Endothelial cell of umbilical vein (primary cell): ENCODE data around the gene RBM39. TPM values are rescaled to one million over a fixed set of nuclear protein-coding genes. Genes with fewer than 3 reads are reported as not detected.

Experiments used
- BruUV-seq: library from RNA; stranded (reverse); fragments of 400-500 nt; replicated peaks from 2 replicates; lab custom pipeline; 2021; lab: Mats Ljungman, UMichigan
- CTCF ChIA-PET: fragments of 300-600, 350-600 bp; sonication (Branson Sonifier 250); formaldehyde crosslinking; loops from one replicate; lab custom pipeline; 2021; ENCODE audit warnings: antibody characterized with exemption, inconsistent platforms; lab: Charles Lee
- POLR2A ChIA-PET: fragments of 300-600, 350-600 bp; sonication (Branson Sonifier 250); formaldehyde crosslinking; loops from one replicate; lab custom pipeline; 2021; ENCODE audit warnings: antibody characterized with exemption, inconsistent platforms; lab: Charles Lee
- DNase-seq: peaks from one replicate; pipeline ENCODE4 v3.0.0-alpha.2; 2011; ENCODE audit warnings: low read depth, low spot score
- FAIRE-seq: peaks from 2 replicates; lab custom pipeline; 2011; peaks lifted over from hg19 to GRCh38; lab: Jason Lieb, UNC
- H2AFZ ChIP-seq: 2 replicates; pipeline ENCODE4 v1.6.0; 2012; ENCODE audit warnings: low read depth, low read length, control low read depth, inconsistent platforms
- H3K27ac ChIP-seq: 2 replicates; pipeline ENCODE4 v1.5.1; 2011; ENCODE audit warnings: low read depth, mild to moderate bottlenecking, control low read depth, low read length, moderate library complexity; ENCODE audit not compliant: insufficient read depth
- H3K27me3 ChIP-seq, 2 experiments: 2 replicates each; pipeline versions ENCODE4 v1.6.0 to v1.6.1; 2011; ENCODE audit warnings: low read length in 2 of 2, mixed read lengths in 1 of 2; ENCODE audit not compliant: control insufficient read depth in 2 of 2, insufficient read depth in 2 of 2
- H3K36me3 ChIP-seq, 2 experiments: 2 replicates in 1 of 2; 3 replicates in 1 of 2; pipeline ENCODE4 v1.5.1; 2011; ENCODE audit warnings: low read length in 2 of 2, mild to moderate bottlenecking in 1 of 2, moderate library complexity in 1 of 2; ENCODE audit not compliant: control insufficient read depth in 2 of 2, insufficient read depth in 2 of 2; ENCODE audit errors: extremely low read depth in 1 of 2
- H3K4me1 ChIP-seq: 3 replicates; pipeline ENCODE4 v1.5.1; 2011; ENCODE audit warnings: mild to moderate bottlenecking, low read length; ENCODE audit not compliant: control insufficient read depth, insufficient read depth; ENCODE audit errors: extremely low read depth
- H3K4me2 ChIP-seq: 2 replicates; pipeline ENCODE4 v1.6.1; 2011; ENCODE audit warnings: low read length, control low read depth, mixed read lengths; ENCODE audit not compliant: insufficient read depth
- H3K4me3 ChIP-seq, 3 experiments: fragments of 200-600 bp in 1 of 3; sonication (generic), shearing (Covaris generic) in 1 of 3; replicated peaks in 1 of 3; 2 replicates each; pipeline ENCODE4 v1.5.1; 2011 to 2016; ENCODE audit warnings: control low read depth in 3 of 3, low read length in 3 of 3, mild to moderate bottlenecking in 2 of 3, inconsistent platforms in 1 of 3, low read depth in 1 of 3, moderate library complexity in 1 of 3; ENCODE audit not compliant: insufficient read depth in 1 of 3
- H3K79me2 ChIP-seq: 2 replicates; pipeline ENCODE4 v1.6.0; 2012; ENCODE audit warnings: low read length, inconsistent platforms; ENCODE audit not compliant: control insufficient read depth, insufficient read depth
- H3K9ac ChIP-seq: replicated peaks from 2 replicates; pipeline ENCODE3; 2011; ENCODE audit warnings: low read length, control low read depth; ENCODE audit not compliant: insufficient read depth; ENCODE audit errors: extremely low read depth
- H3K9me1 ChIP-seq: replicated peaks from 3 replicates; pipeline ENCODE4 v1.6.0; 2011; ENCODE audit warnings: mild to moderate bottlenecking, low read length; ENCODE audit not compliant: control insufficient read depth, insufficient read depth; ENCODE audit errors: extremely low read depth
- H3K9me3 ChIP-seq: replicated peaks from 2 replicates; pipeline ENCODE4 v1.5.1; 2012; ENCODE audit warnings: low read length, inconsistent platforms; ENCODE audit not compliant: control insufficient read depth, insufficient read depth
- H4K20me1 ChIP-seq: replicated peaks from 2 replicates; pipeline ENCODE3; 2011; ENCODE audit warnings: mild to moderate bottlenecking, low read length; ENCODE audit not compliant: control insufficient read depth, insufficient read depth; ENCODE audit errors: extremely low read depth
- CTCF ChIP-seq, 2 donors: IDR thresholded peaks; 1 replicate in 1 of 2; 2 replicates in 1 of 2; pipeline ENCODE4 v1.5.1; 2011; ENCODE audit warnings: low read length in 2 of 2, mild to moderate bottlenecking in 2 of 2, moderate library complexity in 2 of 2, control low read depth in 1 of 2, inconsistent platforms in 1 of 2, low read depth in 1 of 2; ENCODE audit not compliant: insufficient read depth in 1 of 2; ENCODE audit errors: extremely low read depth in 1 of 2
- EZH2 ChIP-seq: IDR thresholded peaks from 2 replicates; pipeline ENCODE4 v1.6.1; 2012; ENCODE audit warnings: borderline replicate concordance, low read depth, mild to moderate bottlenecking, moderate library complexity, low read length, inconsistent platforms; ENCODE audit not compliant: severe bottlenecking
- FOS ChIP-seq: IDR thresholded peaks from 2 replicates; pipeline ENCODE4 v1.6.1; 2011; ENCODE audit warnings: mild to moderate bottlenecking, low read length, moderate library complexity, borderline replicate concordance; ENCODE audit not compliant: insufficient read depth
- GATA2 ChIP-seq: IDR thresholded peaks from 2 replicates; pipeline ENCODE4 v1.7.0; 2011; ENCODE audit warnings: low read depth, mild to moderate bottlenecking, moderate library complexity, mixed read lengths, low read length; ENCODE audit not compliant: insufficient read length, insufficient read depth
- JUN ChIP-seq: IDR thresholded peaks from 2 replicates; pipeline ENCODE4 v1.6.1; 2011; ENCODE audit warnings: borderline replicate concordance, low read depth; ENCODE audit not compliant: insufficient read length, insufficient read depth
- MAX ChIP-seq: IDR thresholded peaks from 2 replicates; pipeline ENCODE4 v1.6.1; 2011; ENCODE audit not compliant: insufficient read depth, insufficient read length
- MYC ChIP-seq: IDR thresholded peaks from one replicate; pipeline ENCODE4 v1.6.1; 2011; ENCODE audit warnings: mild to moderate bottlenecking, low read depth, low read length
- POLR2A ChIP-seq: IDR thresholded peaks from 2 replicates; pipeline ENCODE4 v1.6.1; 2012; ENCODE audit warnings: low read depth, mild to moderate bottlenecking, control low read depth, low read length
- POLR2AphosphoS5 ChIP-seq: IDR thresholded peaks from 2 replicates; pipeline ENCODE4 v1.6.1; 2012; ENCODE audit warnings: low read depth, mild to moderate bottlenecking, control low read depth, low read length, moderate library complexity; ENCODE audit not compliant: insufficient read depth
- dilution Hi-C: fragments of 300-500 bp; cut with MboI; formaldehyde crosslinking; loops from one replicate; pipeline ENCODE4 v1.15.0; 2019; ENCODE audit warnings: low sequenced_read_pairs; ENCODE audit not compliant: extremely low pct_ligation_motif_present
- intact Hi-C: fragments of 100-400 bp; cut with micrococcal nuclease; formaldehyde crosslinking; loops from one replicate; pipeline ENCODE4 v1.10.0; 2022
- polyA plus RNA-seq, 4 experiments: library from polyadenylated mRNA; depleted of rRNA in 3 of 4; stranded (reverse) in 3 of 4; unstranded in 1 of 4; fragments of >200 nt; gene quantifications; 2 replicates each; pipeline versions ENCODE4 v1.2.1 to v1.2.3, GENCODE V29; 2011 to 2012; ENCODE audit warnings: missing spikeins in 1 of 4
- total RNA-seq: library from RNA; stranded (reverse); gene quantifications from 2 replicates; pipeline ENCODE4 v1.2.3, GENCODE V29; 2021

Gene RBM39
- total and polyA plus RNA-seq, 2 donors (not counting 3 experiments of a cell fraction or from before 2014, with no cell fraction given) = 106 to 309 TPM

- Histone ChIP-seq H3K27me3 (no peaks in the 10 kb centered on the region), H3K27ac (no peak overlapping the region), H3K79me2 (peaks cover 85% of the 10 kb centered on the region), H3K4me1 (no peaks in the 10 kb centered on the region), H4K20me1 (peaks cover 8% of the 10 kb centered on the region), H3K4me3 (no peak overlapping the region), H3K9me1 (no peaks in the 10 kb centered on the region), H3K4me2 (no peak overlapping the region), H3K36me3 (peaks cover 57 to 61% of the 10 kb centered on the region in 2 experiments), H3K9ac (no peak overlapping the region), H2AFZ (no peak overlapping the region), H3K9me3 (no peaks in the 10 kb centered on the region)
- intact Hi-C loops (loop anchor here (2.0 kb wide), 1 partner anchor 14 kb away; no protein-coding TSS in a partner anchor), dilution Hi-C loops (no loop called here)
- no TSS peak for BruUV-seq
- TF ChIP-seq CTCF (IDR thresholded peaks at IDR 0.05; ENCODE audit: extremely low read depth in 1 of 2, insufficient read depth in 1 of 2, low read depth in 1 of 2, low read length in 2 of 2) = no peak
- no peak for TF ChIP-seq FOS
- no peak for TF ChIP-seq POLR2A
- no peak for TF ChIP-seq EZH2
- TF ChIP-seq GATA2 = no peak
- TF ChIP-seq POLR2AphosphoS5 = no peak
- TF ChIP-seq MAX = no peak
- TF ChIP-seq JUN = no peak
- no peak for TF ChIP-seq MYC
- POLR2A ChIA-PET = interaction anchor here (1.1 to 1.5 kb wide), 3 partner anchors 8 to 13 kb away, joined by 3 read pairs; no protein-coding TSS in a partner anchor
- CTCF ChIA-PET = interaction anchor here (1.0 to 1.2 kb wide), 3 partner anchors 15 to 22 kb away, joined by 3 to 5 read pairs (median 4); partner anchors contain the start of gene RBM39
- DNase-seq (no peak), FAIRE-seq (no peak)
These were observed 21.6 kb downstream of the RBM39 start for GRCh38 chr20:35720165-35721123.
